WERI-Rb-1 (cell line): ENCODE measurements around the gene MARK4.
A peak's percentile ranks its signal among the peaks of the same experiment; 100 is the strongest.

Experiments used
- DNase-seq: peaks from one replicate; pipeline ENCODE4 v3.0.0-alpha.2; 2020
- H3K27ac ChIP-seq: fragments of 250-450 bp; sonication (Bioruptor Pico); 2 replicates; pipeline ENCODE4 v1.5.1; 2020; ENCODE audit warnings: mild to moderate bottlenecking, moderate library complexity
- H3K27me3 ChIP-seq: fragments of 250-450 bp; sonication (Bioruptor Pico); 2 replicates; pipeline ENCODE4 v1.5.1; 2021; ENCODE audit warnings: mild to moderate bottlenecking, low read depth, moderate library complexity; ENCODE audit not compliant: insufficient read depth, severe bottlenecking
- H3K36me3 ChIP-seq: fragments of 250-450 bp; sonication (Bioruptor Pico); 2 replicates; pipeline ENCODE4 v1.5.1; 2020; ENCODE audit warnings: mild to moderate bottlenecking, moderate library complexity
- H3K4me3 ChIP-seq: 2 replicates; pipeline ENCODE4 v1.5.1; 2011; ENCODE audit warnings: low read depth, mild to moderate bottlenecking, control low read depth, low read length
- H3K9me3 ChIP-seq: fragments of 250-450 bp; sonication (Bioruptor Pico); 2 replicates; pipeline ENCODE4 v1.5.1; 2021; ENCODE audit warnings: mild to moderate bottlenecking, moderate library complexity; ENCODE audit not compliant: severe bottlenecking
- TF ChIP-seq, protein P1 (sequence below): IDR thresholded peaks from 2 replicates; pipeline ENCODE4 v1.5.1; 2011; ENCODE audit warnings: low read depth, mild to moderate bottlenecking, control low read depth, inconsistent platforms, low read length

Gene MARK4

GRCh38 chr19:45340899-45341453 is 89.9 kb downstream of the MARK4 start:
- TF ChIP-seq, protein P1, sequence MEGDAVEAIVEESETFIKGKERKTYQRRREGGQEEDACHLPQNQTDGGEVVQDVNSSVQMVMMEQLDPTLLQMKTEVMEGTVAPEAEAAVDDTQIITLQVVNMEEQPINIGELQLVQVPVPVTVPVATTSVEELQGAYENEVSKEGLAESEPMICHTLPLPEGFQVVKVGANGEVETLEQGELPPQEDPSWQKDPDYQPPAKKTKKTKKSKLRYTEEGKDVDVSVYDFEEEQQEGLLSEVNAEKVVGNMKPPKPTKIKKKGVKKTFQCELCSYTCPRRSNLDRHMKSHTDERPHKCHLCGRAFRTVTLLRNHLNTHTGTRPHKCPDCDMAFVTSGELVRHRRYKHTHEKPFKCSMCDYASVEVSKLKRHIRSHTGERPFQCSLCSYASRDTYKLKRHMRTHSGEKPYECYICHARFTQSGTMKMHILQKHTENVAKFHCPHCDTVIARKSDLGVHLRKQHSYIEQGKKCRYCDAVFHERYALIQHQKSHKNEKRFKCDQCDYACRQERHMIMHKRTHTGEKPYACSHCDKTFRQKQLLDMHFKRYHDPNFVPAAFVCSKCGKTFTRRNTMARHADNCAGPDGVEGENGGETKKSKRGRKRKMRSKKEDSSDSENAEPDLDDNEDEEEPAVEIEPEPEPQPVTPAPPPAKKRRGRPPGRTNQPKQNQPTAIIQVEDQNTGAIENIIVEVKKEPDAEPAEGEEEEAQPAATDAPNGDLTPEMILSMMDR: no peak
- peak; percentile 28 for DNase-seq
- no peaks in the 10 kb centered on the region for H3K9me3 ChIP-seq
- H3K27ac ChIP-seq: no peak overlapping the region
- no peaks in the 10 kb centered on the region for H3K27me3 ChIP-seq
- peak overlapping the region; percentile 54 for H3K4me3 ChIP-seq
- H3K36me3 ChIP-seq: no peaks in the 10 kb centered on the region

DNA sequence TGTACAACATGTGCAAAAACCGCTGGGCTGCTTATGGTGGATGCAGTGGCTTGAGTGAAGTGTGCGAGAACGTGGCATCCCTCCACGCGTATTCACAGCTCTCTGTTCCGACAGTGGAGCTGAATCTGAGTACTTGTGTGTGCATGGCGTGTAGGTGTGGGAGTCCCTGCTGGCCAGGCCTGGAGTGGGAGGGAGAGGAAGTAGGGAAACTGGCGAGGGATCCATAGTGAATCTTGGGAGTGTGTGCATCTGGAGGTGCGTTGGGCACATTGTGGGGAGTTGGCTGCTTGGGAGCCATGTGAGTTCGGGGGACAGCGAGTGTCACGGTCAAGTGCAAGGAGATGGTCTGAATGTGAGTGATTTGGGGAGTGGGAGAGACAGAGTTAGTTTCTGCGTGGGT is 91.8 kb downstream of the MARK4 start:
- no peak overlapping the region for H3K4me3 ChIP-seq
- no peaks in the 10 kb centered on the region for H3K9me3 ChIP-seq
- DNase-seq: no peak
- no peaks in the 10 kb centered on the region for H3K27me3 ChIP-seq
- no peaks in the 10 kb centered on the region for H3K36me3 ChIP-seq
- TF ChIP-seq, protein P1: no peak
- H3K27ac ChIP-seq: no peak overlapping the region

DNA sequence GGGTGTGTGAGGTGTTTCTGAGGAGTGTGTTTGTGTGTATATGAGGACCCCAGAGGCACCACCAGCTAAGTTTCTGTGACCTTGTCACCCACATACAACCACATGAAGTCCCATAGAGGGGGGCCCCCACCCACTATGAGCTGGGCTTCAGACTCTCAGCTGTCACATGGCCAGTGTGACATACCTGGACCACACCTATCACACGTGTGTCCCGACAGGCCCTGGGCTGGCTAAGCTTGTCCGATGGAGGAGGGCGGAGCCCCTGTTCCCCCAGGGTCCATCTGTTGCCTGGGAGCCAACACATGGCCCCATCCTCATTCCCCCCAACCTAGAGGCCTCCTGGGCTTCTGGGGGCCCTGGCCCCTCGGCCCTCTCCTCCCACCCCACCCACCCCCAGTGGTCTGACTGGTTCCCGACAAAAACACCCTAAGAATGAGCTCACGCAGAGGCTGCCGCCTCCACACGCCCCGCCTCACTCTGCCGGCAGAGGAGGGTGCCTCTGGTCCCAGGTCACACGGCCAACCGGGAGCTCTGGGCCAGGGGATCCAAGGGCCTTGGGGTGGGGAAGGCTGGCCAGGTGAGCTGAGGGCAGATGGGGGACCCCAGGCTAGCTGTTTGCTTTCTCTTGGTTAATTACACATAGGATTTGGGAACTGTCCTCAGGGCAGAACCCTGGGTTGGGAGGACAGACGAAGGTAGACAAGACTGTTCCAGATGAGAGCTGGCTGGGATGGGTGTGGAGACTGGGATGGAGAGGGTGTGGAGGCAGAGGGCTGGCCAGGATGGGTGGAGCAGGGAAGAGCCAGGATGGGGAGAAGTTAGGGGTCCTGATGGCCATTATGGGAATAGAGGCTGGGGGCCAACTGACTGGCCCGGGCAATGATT is 93.8 kb downstream of the MARK4 start:
- no peaks in the 10 kb centered on the region for H3K27me3 ChIP-seq
- TF ChIP-seq, protein P1: no peak
- H3K36me3 ChIP-seq: no peaks in the 10 kb centered on the region
- H3K27ac ChIP-seq: no peak overlapping the region
- H3K4me3 ChIP-seq: no peak overlapping the region
- no peak for DNase-seq
- no peaks in the 10 kb centered on the region for H3K9me3 ChIP-seq

- TF ChIP-seq, protein P1: no peak
- Histone ChIP-seq H3K4me3 (no peak overlapping the region), H3K27me3 (no peaks in the 10 kb centered on the region), H3K36me3 (peaks cover 2% of the 10 kb centered on the region), H3K27ac (no peak overlapping the region), H3K9me3 (no peaks in the 10 kb centered on the region)
- no peak for DNase-seq
Observed at GRCh38 chr19:45345506-45345860, 94.4 kb downstream of the MARK4 start.

GRCh38 chr19:45346449-45346848 is 95.4 kb downstream of the MARK4 start:
- Histone ChIP-seq H3K27me3 (no peaks in the 10 kb centered on the region), H3K4me3 (no peak overlapping the region), H3K9me3 (no peaks in the 10 kb centered on the region), H3K36me3 (peaks cover 12% of the 10 kb centered on the region), H3K27ac (no peak overlapping the region)
- peak; percentile 57 for DNase-seq
- TF ChIP-seq, protein P1: peak; percentile 55
